IMR-90 (cell line): Measurements from ENCODE around the gene CYREN. TPM values are rescaled to one million over a fixed set of nuclear protein-coding genes. Genes with fewer than 3 reads are reported as not detected.

ENCODE experiments used
- ATAC-seq: fragments of 200-7000 bp; cut with Tn5 transposase; 2 replicates; pipeline ENCODE4 v1.9.1; 2020; ENCODE audit warnings: low read depth, mild to moderate bottlenecking, moderate library complexity
- BruUV-seq: library from RNA; stranded (reverse); fragments of 400-500 nt; replicated peaks from 2 replicates; lab custom pipeline; 2021; lab: Mats Ljungman, UMichigan
- CTCF ChIA-PET: fragments of 300-600 bp; formaldehyde crosslinking; extraction: SDS; loops from one replicate; lab custom pipeline; 2021; ENCODE audit warnings: antibody characterized with exemption; lab: Yijun Ruan, JAX
- POLR2A ChIA-PET: fragments of 300-600 bp; sonication (Branson Sonifier 250); formaldehyde crosslinking; loops from one replicate; lab custom pipeline; 2022; ENCODE audit warnings: antibody characterized with exemption; ENCODE audit not compliant: unreplicated experiment; lab: Charles Lee
- DNase-seq: peaks from one replicate; pipeline ENCODE4 v3.0.0; 2013
- H2AFZ ChIP-seq: replicated peaks from 2 replicates; pipeline ENCODE3; 2013; ENCODE audit warnings: low read length, mild to moderate bottlenecking; ENCODE audit not compliant: poor library complexity
- H2AK5ac ChIP-seq: 2 replicates; pipeline ENCODE4 v1.6.1; 2013; ENCODE audit warnings: low read depth, low read length, inconsistent platforms
- H2AK9ac ChIP-seq: replicated peaks from 2 replicates; pipeline ENCODE3; 2013; ENCODE audit warnings: mild to moderate bottlenecking, low read depth, low read length, moderate library complexity; ENCODE audit not compliant: poor library complexity
- H2BK120ac ChIP-seq: 2 replicates; pipeline ENCODE4 v1.6.1; 2013; ENCODE audit warnings: low read depth, low read length, inconsistent platforms
- H2BK15ac ChIP-seq: 3 replicates; pipeline ENCODE4 v1.6.1; 2013; ENCODE audit warnings: low read depth, low read length, inconsistent platforms
- H2BK20ac ChIP-seq: 2 replicates; pipeline ENCODE4 v1.6.1; 2013; ENCODE audit warnings: low read depth, mild to moderate bottlenecking, inconsistent platforms, low read length, moderate library complexity
- H2BK5ac ChIP-seq: 2 replicates; pipeline ENCODE4 v1.6.1; 2013; ENCODE audit warnings: mild to moderate bottlenecking, low read depth, low read length, inconsistent platforms; ENCODE audit not compliant: poor library complexity, severe bottlenecking
- H3K14ac ChIP-seq: replicated peaks from 2 replicates; pipeline ENCODE4 v1.6.1; 2013; ENCODE audit warnings: low read depth, low read length, inconsistent platforms
- H3K18ac ChIP-seq: 2 replicates; pipeline ENCODE4 v1.6.1; 2013; ENCODE audit warnings: low read depth, low read length, control low read depth
- H3K23ac ChIP-seq: 2 replicates; pipeline ENCODE4 v1.6.1; 2013; ENCODE audit warnings: low read depth, low read length, inconsistent platforms
- H3K27ac ChIP-seq: 2 replicates; pipeline ENCODE4 v1.5.1; 2013; ENCODE audit warnings: mild to moderate bottlenecking, control low read depth, low read length; ENCODE audit not compliant: insufficient read depth
- H3K27me3 ChIP-seq: 2 replicates; pipeline ENCODE4 v1.6.1; 2013; ENCODE audit warnings: low read length; ENCODE audit not compliant: control insufficient read depth, insufficient read depth
- H3K36me3 ChIP-seq: 2 replicates; pipeline ENCODE4 v1.6.1; 2013; ENCODE audit warnings: low read length, mixed read lengths; ENCODE audit not compliant: control insufficient read depth, insufficient read depth
- H3K4ac ChIP-seq: 2 replicates; pipeline ENCODE4 v1.6.1; 2013; ENCODE audit warnings: low read depth, low read length, inconsistent platforms
- H3K4me1 ChIP-seq: 2 replicates; pipeline ENCODE4 v1.6.1; 2013; ENCODE audit warnings: low read length, mixed read lengths; ENCODE audit not compliant: control insufficient read depth, insufficient read depth
- H3K4me2 ChIP-seq: 2 replicates; pipeline ENCODE4 v1.6.1; 2013; ENCODE audit warnings: low read depth, mild to moderate bottlenecking, control low read depth, low read length, moderate library complexity
- H3K4me3 ChIP-seq: 2 replicates; pipeline ENCODE4 v1.5.1; 2013; ENCODE audit warnings: low read depth, mild to moderate bottlenecking, control low read depth, low read length, moderate library complexity; ENCODE audit not compliant: insufficient read depth
- H3K56ac ChIP-seq: 2 replicates; pipeline ENCODE4 v1.6.1; 2013; ENCODE audit warnings: low read length, inconsistent platforms; ENCODE audit not compliant: insufficient read depth; ENCODE audit errors: extremely low read depth
- H3K79me1 ChIP-seq, 2 experiments: 2 replicates each; pipeline ENCODE4 v1.6.1; 2013; ENCODE audit warnings: low read length in 2 of 2, inconsistent platforms in 1 of 2, low read depth in 1 of 2
- H3K9ac ChIP-seq: 2 replicates; pipeline ENCODE4 v1.6.1; 2013; ENCODE audit warnings: low read depth, low read length, control low read depth
- H3K9me1 ChIP-seq: 2 replicates; pipeline ENCODE4 v1.6.1; 2013; ENCODE audit warnings: low read length, inconsistent platforms; ENCODE audit not compliant: insufficient read depth
- H3K9me3 ChIP-seq: 2 replicates; pipeline ENCODE4 v1.6.1; 2013; ENCODE audit warnings: low read length; ENCODE audit not compliant: control insufficient read depth, insufficient read depth
- H4K20me1 ChIP-seq: 2 replicates; pipeline ENCODE4 v1.6.1; 2013; ENCODE audit warnings: low read length, inconsistent platforms; ENCODE audit not compliant: insufficient read depth
- H4K5ac ChIP-seq: 2 replicates; pipeline ENCODE4 v1.6.1; 2013; ENCODE audit warnings: mild to moderate bottlenecking, low read depth, low read length, control low read depth
- H4K8ac ChIP-seq, 2 experiments: 2 replicates each; pipeline ENCODE4 v1.6.1; 2013; ENCODE audit warnings: low read depth in 2 of 2, low read length in 2 of 2, control low read depth in 1 of 2, inconsistent platforms in 1 of 2
- H4K91ac ChIP-seq: 2 replicates; pipeline ENCODE4 v1.6.1; 2013; ENCODE audit warnings: low read depth, low read length, inconsistent platforms; ENCODE audit not compliant: insufficient read depth
- MXI1 ChIP-seq: IDR thresholded peaks from 2 replicates; pipeline ENCODE4 v1.6.1; 2012; ENCODE audit warnings: low read depth, mild to moderate bottlenecking, low read length, moderate library complexity, borderline replicate concordance
- RCOR1 ChIP-seq: IDR thresholded peaks from 2 replicates; pipeline ENCODE4 v1.6.1; 2012; ENCODE audit warnings: mild to moderate bottlenecking, low read length, improper control_type of control experiment; ENCODE audit not compliant: insufficient replicate concordance
- RFX5 ChIP-seq: IDR thresholded peaks from 2 replicates; pipeline ENCODE4 v1.8.0; 2012; ENCODE audit warnings: low read depth, mild to moderate bottlenecking, low read length, moderate library complexity
- WGBS, 2 experiments: methylation state at CpG; one replicate each; pipeline versions ENCODE4 v1.1.5 to v1.1.7; 2013; ENCODE audit warnings: missing lambda C conversion rate in 2 of 2; ENCODE audit not compliant: insufficient read length in 1 of 2; ENCODE audit errors: extremely low coverage in 2 of 2; 5-methylcytosine and 5-hydroxymethylcytosine counted together
- dilution Hi-C: fragments of 300-500 bp; cut with HindIII; formaldehyde crosslinking; loops from one replicate; pipeline ENCODE4 v1.14.3; 2018; ENCODE audit warnings: low sequenced_read_pairs; ENCODE audit not compliant: unreplicated experiment
- in situ Hi-C: fragments of 300-500 bp; cut with MboI; formaldehyde crosslinking; loops from 3 replicates; pipeline ENCODE4 v1.14.3; 2019; ENCODE audit warnings: low sequenced_read_pairs, inconsistent platforms, mixed read lengths
- intact Hi-C: fragments of 100-400 bp; cut with micrococcal nuclease; formaldehyde crosslinking; loops from 2 replicates; pipeline ENCODE4 v1.10.0; 2022
- polyA plus RNA-seq, 3 experiments: library from polyadenylated mRNA; depleted of rRNA; stranded (reverse); fragments of >200 nt; gene quantifications; 2 replicates each; pipeline ENCODE4 v1.2.3, GENCODE V29; 2012; ENCODE audit warnings: low replicate concordance in 1 of 3
- total RNA-seq: library from RNA; depleted of rRNA; stranded (reverse); fragments of >200 nt; gene quantifications from 2 replicates; pipeline ENCODE4 v1.2.3, GENCODE V29; 2012

Gene CYREN
- total and polyA plus RNA-seq, 2 of the 4 experiments (the other 2 are of a cell fraction): 26.5 to 29.2 TPM

DNA sequence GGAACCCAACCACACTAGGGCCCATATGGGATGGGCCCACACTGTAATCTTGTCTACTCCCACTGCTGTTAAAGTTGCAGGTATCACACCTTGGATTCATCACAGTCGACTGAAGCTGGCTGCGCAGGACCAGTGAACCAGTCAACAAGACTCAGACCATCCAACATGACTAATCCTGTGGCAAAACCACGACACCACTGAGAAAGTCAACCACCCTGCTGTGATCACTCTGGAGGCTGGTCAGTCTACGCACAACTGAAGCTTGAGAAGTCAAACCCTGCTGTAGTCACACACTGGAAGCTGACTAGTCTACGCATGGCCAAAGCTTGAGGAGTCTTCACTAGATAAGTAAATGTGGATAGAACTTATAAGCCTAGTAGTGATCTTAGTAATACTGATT is 9.6 kb upstream of the CYREN start:
- Histone ChIP-seq H2BK120ac (no peak overlapping the region), H3K4me3 (no peak overlapping the region), H2BK20ac (no peak overlapping the region), H4K20me1 (no peaks in the 10 kb centered on the region), H3K4me2 (no peak overlapping the region), H3K9me1 (no peaks in the 10 kb centered on the region; the same call in 1 of the 2 replicates), H4K8ac (no peak overlapping the region), H3K79me1 (no peaks in the 10 kb centered on the region), H4K91ac (no peak overlapping the region), H2AK5ac (no peak overlapping the region), H3K27ac (no peak overlapping the region), H3K27me3 (no peaks in the 10 kb centered on the region), H3K18ac (no peak overlapping the region), H3K4me1 (no peaks in the 10 kb centered on the region), H2BK5ac (no peak overlapping the region), H2AFZ (no peak overlapping the region), H3K56ac (no peak overlapping the region), H3K36me3 (peaks cover 20% of the 10 kb centered on the region), H3K9me3 (peaks cover 44% of the 10 kb centered on the region), H3K4ac (no peak overlapping the region), H3K14ac (no peak overlapping the region), H4K5ac (no peak overlapping the region), H2BK15ac (no peak overlapping the region), H2AK9ac (no peak overlapping the region), H3K9ac (no peak overlapping the region), H3K23ac (no peak overlapping the region)
- in situ Hi-C loops: no loop called here
- dilution Hi-C loops: no loop called here
- CTCF ChIA-PET: no interaction called here
- ATAC-seq (no peak), DNase-seq (no peak)
- intact Hi-C loops: no loop called here
- POLR2A ChIA-PET: no interaction called here
- no CpG with 5 or more reads among the region's 5 CpGs for WGBS, 2 experiments
- BruUV-seq: no TSS peak
- TF ChIP-seq MXI1 (no peak), RCOR1 (no peak), RFX5 (no peak)
